ENCODE results near the gene UBE2E1. TPM values are rescaled to one million over a fixed set of nuclear protein-coding genes. Genes with fewer than 3 reads are reported as not detected.
"Not testable (repeated sequence)": the region's sequence is repeated elsewhere in the genome, so short reads cannot be mapped to it uniquely, and the experiment has no call there.

Gene UBE2E1
- total RNA-seq, 1 donor from 2014 or later = 124 TPM

DNA sequence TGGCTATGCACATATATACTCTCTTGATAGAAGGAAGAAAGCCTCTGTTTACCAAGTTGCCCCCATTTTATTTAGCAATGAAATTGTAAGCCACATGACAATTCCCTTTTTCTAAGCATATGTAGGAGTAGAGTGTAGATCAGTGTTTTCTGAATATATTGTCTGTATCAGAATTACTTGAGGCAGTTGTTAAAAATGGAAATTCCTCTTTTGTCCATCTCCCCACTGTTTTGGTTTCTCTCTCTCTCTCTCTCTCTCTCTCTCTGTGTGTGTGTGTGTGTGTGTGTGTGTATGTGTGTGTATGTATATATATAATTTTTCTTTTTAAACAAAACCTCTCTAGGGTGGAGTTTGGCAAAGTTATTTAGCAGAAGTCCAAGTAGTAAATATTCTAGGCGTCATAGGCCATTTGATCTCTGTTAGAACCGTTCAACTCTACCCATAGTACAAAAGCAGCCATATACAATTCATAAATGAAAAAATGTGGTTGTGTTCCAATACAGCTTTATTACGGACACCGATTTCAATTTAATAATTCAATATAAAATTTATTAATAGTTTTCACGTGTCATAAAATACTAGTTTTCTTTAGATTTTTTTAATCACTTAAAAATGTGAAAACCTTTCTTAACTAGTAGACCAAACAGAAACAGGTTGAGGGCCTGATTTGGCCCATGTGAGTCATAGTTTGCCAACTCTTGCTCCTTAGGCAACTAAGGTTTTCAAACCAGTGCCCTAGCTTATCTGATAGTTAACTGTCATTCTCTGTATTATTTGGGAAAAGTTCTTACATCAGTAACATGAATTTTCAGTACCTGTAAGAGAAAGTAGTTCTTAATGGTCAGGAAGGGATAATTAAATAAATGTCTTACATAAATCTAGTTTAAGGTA, 39.8 kb downstream of the UBE2E1 start:
- Histone ChIP-seq H3K4me3 (ENCODE audit: low read depth, low read length) (no peak overlapping the region), H3K36me3 (ENCODE audit: control insufficient read depth, insufficient read depth, low read length) (no peaks in the 10 kb centered on the region), H3K27me3 (ENCODE audit: control insufficient read depth, insufficient read depth, low read length) (no peaks in the 10 kb centered on the region)
- FAIRE-seq (no peak), DNase-seq (ENCODE audit: low read depth) (peak; percentile 45)
- TF ChIP-seq, protein P1, sequence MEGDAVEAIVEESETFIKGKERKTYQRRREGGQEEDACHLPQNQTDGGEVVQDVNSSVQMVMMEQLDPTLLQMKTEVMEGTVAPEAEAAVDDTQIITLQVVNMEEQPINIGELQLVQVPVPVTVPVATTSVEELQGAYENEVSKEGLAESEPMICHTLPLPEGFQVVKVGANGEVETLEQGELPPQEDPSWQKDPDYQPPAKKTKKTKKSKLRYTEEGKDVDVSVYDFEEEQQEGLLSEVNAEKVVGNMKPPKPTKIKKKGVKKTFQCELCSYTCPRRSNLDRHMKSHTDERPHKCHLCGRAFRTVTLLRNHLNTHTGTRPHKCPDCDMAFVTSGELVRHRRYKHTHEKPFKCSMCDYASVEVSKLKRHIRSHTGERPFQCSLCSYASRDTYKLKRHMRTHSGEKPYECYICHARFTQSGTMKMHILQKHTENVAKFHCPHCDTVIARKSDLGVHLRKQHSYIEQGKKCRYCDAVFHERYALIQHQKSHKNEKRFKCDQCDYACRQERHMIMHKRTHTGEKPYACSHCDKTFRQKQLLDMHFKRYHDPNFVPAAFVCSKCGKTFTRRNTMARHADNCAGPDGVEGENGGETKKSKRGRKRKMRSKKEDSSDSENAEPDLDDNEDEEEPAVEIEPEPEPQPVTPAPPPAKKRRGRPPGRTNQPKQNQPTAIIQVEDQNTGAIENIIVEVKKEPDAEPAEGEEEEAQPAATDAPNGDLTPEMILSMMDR (IDR thresholded peaks at IDR 0.05; ENCODE audit: insufficient read depth, low read length, severe bottlenecking) = no peak

DNA sequence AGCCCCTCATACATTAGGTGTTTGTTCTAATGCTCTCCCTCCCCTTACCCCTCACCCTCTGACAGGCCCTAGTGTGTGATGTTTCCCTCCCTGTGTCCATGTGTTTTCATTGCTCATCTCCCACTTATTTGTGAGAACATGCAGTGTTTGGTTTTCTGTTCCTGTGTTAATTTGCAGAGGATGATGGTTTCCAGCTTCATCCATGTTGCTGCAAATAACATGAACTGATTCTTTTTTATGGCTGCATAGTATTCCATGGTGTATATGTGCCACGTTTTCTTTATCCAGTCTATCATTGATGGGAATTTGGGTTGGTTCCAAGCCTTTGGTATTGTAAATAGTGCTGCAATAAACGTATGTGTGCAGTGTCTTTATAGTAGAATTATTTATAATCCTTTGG, 43.7 kb downstream of the UBE2E1 start:
- DNase-seq (ENCODE audit: low read depth); FAIRE-seq; H3K36me3 ChIP-seq (ENCODE audit: control insufficient read depth, insufficient read depth, low read length); H3K4me3 ChIP-seq (ENCODE audit: low read depth, low read length); H3K27me3 ChIP-seq (ENCODE audit: control insufficient read depth, insufficient read depth, low read length): not testable (repeated sequence)

DNA sequence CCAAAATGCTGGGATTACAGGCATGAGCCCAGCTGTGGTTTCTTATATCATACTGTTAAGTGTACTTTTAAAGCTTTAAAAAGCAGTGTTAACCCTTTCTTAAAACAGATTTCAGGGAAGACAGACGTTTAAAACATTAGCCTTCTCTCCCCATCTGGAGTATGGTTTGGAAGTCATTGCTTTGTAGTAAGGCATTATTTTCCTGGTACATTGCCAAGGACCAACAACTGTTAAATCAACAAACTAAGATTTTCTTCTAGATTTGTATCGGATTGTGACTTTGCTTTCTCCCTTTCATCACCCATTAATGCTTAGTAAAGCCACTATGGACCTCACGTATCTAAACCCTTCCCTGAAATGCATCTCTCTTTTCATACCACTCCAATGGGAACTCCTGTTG, 50.5 kb downstream of the UBE2E1 start:
- Histone ChIP-seq H3K36me3 (ENCODE audit: control insufficient read depth, insufficient read depth, low read length) (peaks cover 2% of the 10 kb centered on the region), H3K4me3 (ENCODE audit: low read depth, low read length) (no peak overlapping the region), H3K27me3 (ENCODE audit: control insufficient read depth, insufficient read depth, low read length) (no peaks in the 10 kb centered on the region)
- FAIRE-seq (no peak), DNase-seq (ENCODE audit: low read depth) (no peak)
- TF ChIP-seq, protein P1 (IDR thresholded peaks at IDR 0.05; ENCODE audit: insufficient read depth, low read length, severe bottlenecking) = no peak

DNA sequence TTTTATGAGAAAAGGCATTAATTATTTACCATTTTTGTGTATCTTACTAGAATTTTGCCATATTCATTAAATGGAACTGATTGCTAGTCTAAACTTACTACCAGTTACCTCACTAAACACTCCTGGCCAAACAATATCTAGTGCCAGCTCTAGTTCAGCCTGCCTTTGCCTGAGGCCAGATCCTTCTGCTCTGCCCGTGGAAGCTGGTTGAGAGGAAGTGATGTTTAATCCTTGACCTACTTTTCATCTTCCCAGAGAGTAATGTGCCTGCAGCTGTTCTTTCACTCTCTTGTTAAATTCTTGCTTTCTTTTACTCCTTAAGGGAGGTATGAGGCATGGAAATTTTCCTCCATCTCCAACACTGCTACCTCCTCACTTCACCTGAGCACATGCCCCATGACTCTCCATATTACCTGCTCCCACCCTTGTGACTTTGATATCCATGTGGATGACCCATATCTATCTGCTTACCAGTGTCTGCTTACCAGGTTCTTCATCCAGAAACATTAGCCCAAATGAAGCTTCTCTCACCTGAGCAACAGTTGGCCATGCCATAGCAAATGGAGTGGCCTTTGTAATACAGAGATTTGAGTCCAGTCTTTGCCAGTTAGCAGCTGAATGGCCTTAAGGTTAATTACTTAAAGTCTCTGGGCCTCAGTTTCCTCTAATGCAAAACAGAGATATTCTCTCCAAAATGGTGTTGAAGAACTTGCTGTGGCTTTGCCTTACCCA, 53.4 kb downstream of the UBE2E1 start:
- DNase-seq (ENCODE audit: low read depth) (peak; percentile 52), FAIRE-seq (no peak)
- H3K27me3 ChIP-seq (ENCODE audit: control insufficient read depth, insufficient read depth, low read length) = no peaks in the 10 kb centered on the region
- TF ChIP-seq, protein P1 (IDR thresholded peaks at IDR 0.05; ENCODE audit: insufficient read depth, low read length, severe bottlenecking) = no peak
- H3K4me3 ChIP-seq (ENCODE audit: low read depth, low read length) = no peak overlapping the region
- peaks cover 1% of the 10 kb centered on the region for H3K36me3 ChIP-seq (ENCODE audit: control insufficient read depth, insufficient read depth, low read length)

DNA sequence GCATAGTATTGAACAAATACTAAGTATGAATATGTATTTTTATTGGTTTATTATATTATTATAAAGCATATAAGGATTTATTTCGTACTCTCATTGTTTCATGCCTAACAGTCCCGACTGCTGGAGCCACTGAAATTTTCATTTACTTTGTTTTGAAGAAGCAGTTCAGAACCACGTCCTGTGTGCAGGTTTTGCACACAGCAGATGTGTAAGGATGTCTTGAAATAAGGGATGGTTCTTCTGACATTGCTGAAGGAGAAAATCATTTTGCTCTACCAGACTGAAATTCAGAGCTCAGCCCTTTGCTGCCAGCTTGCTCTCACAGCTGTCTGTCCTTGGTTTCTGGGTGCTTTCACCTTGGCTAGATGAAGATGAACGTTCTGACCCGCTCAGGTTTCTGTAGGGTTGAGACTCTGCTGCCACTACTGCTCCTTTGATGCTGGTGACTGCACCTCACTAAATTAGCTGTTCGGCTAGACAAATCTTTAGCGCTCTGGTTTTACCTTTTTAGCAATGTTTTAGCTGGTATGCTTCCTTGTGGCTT, 54.2 kb downstream of the UBE2E1 start:
- no peaks in the 10 kb centered on the region for H3K27me3 ChIP-seq (ENCODE audit: control insufficient read depth, insufficient read depth, low read length)
- FAIRE-seq (no peak), DNase-seq (ENCODE audit: low read depth) (no peak)
- TF ChIP-seq, protein P1 (IDR thresholded peaks at IDR 0.05; ENCODE audit: insufficient read depth, low read length, severe bottlenecking) = no peak
- no peak overlapping the region for H3K4me3 ChIP-seq (ENCODE audit: low read depth, low read length)
- H3K36me3 ChIP-seq (ENCODE audit: control insufficient read depth, insufficient read depth, low read length) = peaks cover 1% of the 10 kb centered on the region

DNA sequence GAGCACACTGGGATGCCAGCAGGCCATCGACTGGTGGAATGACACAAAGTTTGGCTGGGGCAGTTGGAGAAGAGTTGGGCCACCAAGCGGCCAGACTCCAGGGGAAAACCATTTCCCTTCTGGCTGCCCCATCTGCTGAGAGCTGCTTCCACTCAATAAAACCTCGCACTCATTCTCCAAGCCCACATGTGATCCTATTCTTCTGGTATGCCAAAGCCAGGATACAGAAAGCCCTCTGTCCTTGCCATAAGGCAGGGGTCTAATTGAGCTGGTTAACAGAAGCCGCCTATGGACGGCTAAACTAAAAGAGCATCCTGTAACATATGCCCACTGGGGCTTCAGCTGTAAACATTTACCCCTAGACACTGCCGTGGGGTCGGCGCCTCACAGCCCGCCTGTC, 55.9 kb downstream of the UBE2E1 start:
- TF ChIP-seq, protein P1 (IDR thresholded peaks at IDR 0.05; ENCODE audit: insufficient read depth, low read length, severe bottlenecking) = no peak
- Histone ChIP-seq H3K36me3 (ENCODE audit: control insufficient read depth, insufficient read depth, low read length) (peaks cover 3% of the 10 kb centered on the region), H3K27me3 (ENCODE audit: control insufficient read depth, insufficient read depth, low read length) (no peaks in the 10 kb centered on the region), H3K4me3 (ENCODE audit: low read depth, low read length) (no peak overlapping the region)
- DNase-seq (ENCODE audit: low read depth) (no peak), FAIRE-seq (no peak)

Measured in bronchial epithelial cell (primary cell).